Sigmoid colon (tissue), 7 donors: ENCODE measurements around the gene TEX36. TPM values are rescaled to one million over a fixed set of nuclear protein-coding genes. Genes with fewer than 3 reads are reported as not detected.

Experiments used
- DNase-seq: peaks from one replicate; pipeline ENCODE4 v3.0.0-alpha.2; 2019
- H3K27ac ChIP-seq, 4 donors: fragments of 200-600 bp; sonication (generic); one replicate each; pipeline ENCODE4 v1.5.1; 2016 to 2019; ENCODE audit warnings: mild to moderate bottlenecking in 1 of 4
- H3K27me3 ChIP-seq, 3 donors: fragments of 200-600 bp; sonication (generic); one replicate each; pipeline ENCODE4 v1.5.1; 2019; ENCODE audit warnings: mild to moderate bottlenecking in 1 of 3
- H3K36me3 ChIP-seq, 4 donors: fragments of 200-600 bp; sonication (generic); one replicate each; pipeline ENCODE4 v1.5.1; 2016 to 2019
- H3K4me1 ChIP-seq, 4 donors: fragments of 200-600 bp; sonication (generic); one replicate each; pipeline ENCODE4 v1.5.1; 2017 to 2019
- H3K4me3 ChIP-seq, 4 donors: fragments of 200-600 bp; sonication (generic); one replicate each; pipeline ENCODE4 v1.5.1; 2017 to 2019; ENCODE audit warnings: mild to moderate bottlenecking in 2 of 4, moderate library complexity in 1 of 4
- H3K9me3 ChIP-seq, 4 donors: fragments of 200-600 bp in 3 of 4; sonication (generic) in 3 of 4; one replicate each; pipeline versions ENCODE4 v1.5.1 to v1.6.1; 2013 to 2019
- CTCF ChIP-seq, 4 experiments: fragments of 450-650 bp in 3 of 4; fragments of 200-600 bp in 1 of 4; IDR thresholded peaks; one replicate each; pipeline ENCODE4 v1.5.1; 2016 to 2019; ENCODE audit warnings: antibody characterized with exemption in 4 of 4, mild to moderate bottlenecking in 3 of 4, moderate library complexity in 2 of 4
- EP300 ChIP-seq, 4 donors: sonication (generic); formaldehyde crosslinking; IDR thresholded peaks; one replicate each; pipeline ENCODE4 v1.6.1; 2017; ENCODE audit warnings: antibody characterized with exemption in 4 of 4
- POLR2A ChIP-seq, 2 donors: fragments of 450-650 bp; IDR thresholded peaks; one replicate each; pipeline ENCODE4 v1.6.1; 2016; ENCODE audit warnings: antibody characterized with exemption in 2 of 2, mild to moderate bottlenecking in 2 of 2, moderate library complexity in 2 of 2
- POLR2AphosphoS5 ChIP-seq, 4 donors: sonication (generic); formaldehyde crosslinking; IDR thresholded peaks; one replicate each; pipeline ENCODE4 v1.6.1; 2017; ENCODE audit warnings: antibody characterized with exemption in 4 of 4
- WGBS, 2 donors: extraction: QIAGEN DNeasy Blood & Tissue Kit; methylation state at CpG; one replicate each; pipeline ENCODE4 v1.1.7; 2013; 5-methylcytosine and 5-hydroxymethylcytosine counted together
- intact Hi-C: fragments of 100-400 bp; cut with DNase I; formaldehyde crosslinking; loops from one replicate; pipeline ENCODE4 v1.15.1; 2023
- polyA plus RNA-seq, 3 donors: library from polyadenylated mRNA; stranded (reverse); fragments of 200-250 nt; gene quantifications; one replicate each; pipeline ENCODE4 v1.2.3, GENCODE V29; 2013
- total RNA-seq, 4 donors: library from RNA; depleted of rRNA; stranded (reverse); fragments of >200 nt; gene quantifications; one replicate each; pipeline ENCODE4 v1.1.0, GENCODE V29; 2016
- donor health status: healthy with polysubstance abuse.
- donor health status: Bipolar disorder and iron deficiency.
- donor health status: healthy.

The TEX36 gene
- total and polyA plus RNA-seq, 7 donors, result not detected

GRCh38 chr10:125637496-125637895 lies 45.5 kb downstream of the TEX36 start:
- DNase-seq, result no peak
- H3K27me3 ChIP-seq, result no peaks in the 10 kb centered on the region
- no peaks in the 10 kb centered on the region for H3K9me3 ChIP-seq
- H3K36me3 ChIP-seq, result no peaks in the 10 kb centered on the region
- intact Hi-C loops, result no loop called here
- TF ChIP-seq POLR2AphosphoS5 (IDR thresholded peaks at IDR 0.05) (no peak), CTCF (IDR thresholded peaks at IDR 0.05) (no peak), POLR2A (IDR thresholded peaks at IDR 0.05) (no peak), EP300 (IDR thresholded peaks at IDR 0.05) (no peak)
- H3K4me3 ChIP-seq, result no peak overlapping the region
- 77 to 88% methylated on average over 6 of the region's 6 CpGs for WGBS, 2 donors
- no peak overlapping the region for H3K27ac ChIP-seq
- H3K4me1 ChIP-seq, result no peaks in the 10 kb centered on the region

GRCh38 chr10:125634606-125635005 lies 48.4 kb downstream of the TEX36 start:
- H3K4me1 ChIP-seq, result no peaks in the 10 kb centered on the region
- H3K9me3 ChIP-seq, result no peaks in the 10 kb centered on the region
- WGBS, 2 donors, result 93 to 95% methylated on average over 5 of the region's 5 CpGs
- no peak for DNase-seq
- H3K4me3 ChIP-seq, result no peak overlapping the region
- H3K36me3 ChIP-seq, result no peaks in the 10 kb centered on the region
- H3K27ac ChIP-seq, result no peak overlapping the region
- intact Hi-C loops, result no loop called here
- H3K27me3 ChIP-seq, result no peaks in the 10 kb centered on the region
- TF ChIP-seq POLR2AphosphoS5 (IDR thresholded peaks at IDR 0.05) (no peak), CTCF (IDR thresholded peaks at IDR 0.05) (no peak), POLR2A (IDR thresholded peaks at IDR 0.05) (no peak), EP300 (IDR thresholded peaks at IDR 0.05) (no peak)

GRCh38 chr10:125633517-125633999 lies 49.4 kb downstream of the TEX36 start:
- no peaks in the 10 kb centered on the region for H3K9me3 ChIP-seq
- DNase-seq, result no peak
- intact Hi-C loops, result no loop called here
- no peaks in the 10 kb centered on the region for H3K27me3 ChIP-seq
- H3K4me3 ChIP-seq, result no peak overlapping the region
- TF ChIP-seq EP300 (IDR thresholded peaks at IDR 0.05) (no peak), POLR2AphosphoS5 (IDR thresholded peaks at IDR 0.05) (no peak), POLR2A (IDR thresholded peaks at IDR 0.05) (no peak), CTCF (IDR thresholded peaks at IDR 0.05) (no peak)
- H3K27ac ChIP-seq, result no peak overlapping the region
- WGBS, 2 donors, result 14 to 53% methylated on average over 13 of the region's 13 CpGs
- no peaks in the 10 kb centered on the region for H3K36me3 ChIP-seq
- H3K4me1 ChIP-seq, result no peaks in the 10 kb centered on the region

GRCh38 chr10:125631806-125632205 lies 51.2 kb downstream of the TEX36 start:
- Histone ChIP-seq H3K27me3 (no peaks in the 10 kb centered on the region), H3K36me3 (no peaks in the 10 kb centered on the region), H3K4me1 (no peaks in the 10 kb centered on the region), H3K27ac (no peak overlapping the region), H3K9me3 (no peaks in the 10 kb centered on the region), H3K4me3 (no peak overlapping the region)
- TF ChIP-seq POLR2A (IDR thresholded peaks at IDR 0.05) (no peak), CTCF (IDR thresholded peaks at IDR 0.05) (no peak), EP300 (IDR thresholded peaks at IDR 0.05) (no peak), POLR2AphosphoS5 (IDR thresholded peaks at IDR 0.05) (no peak)
- WGBS, 2 donors, result 83 to 84% methylated on average over 5 of the region's 5 CpGs
- DNase-seq, result no peak
- intact Hi-C loops, result no loop called here

- TF ChIP-seq POLR2AphosphoS5 (IDR thresholded peaks at IDR 0.05) (no peak), POLR2A (IDR thresholded peaks at IDR 0.05) (no peak), CTCF (IDR thresholded peaks at IDR 0.05) (peak in 1 of 4 experiments; percentile 16), EP300 (IDR thresholded peaks at IDR 0.05) (no peak)
- DNase-seq, result no peak
- Histone ChIP-seq H3K27ac (no peak overlapping the region), H3K9me3 (no peaks in the 10 kb centered on the region), H3K4me3 (no peak overlapping the region), H3K4me1 (no peaks in the 10 kb centered on the region), H3K27me3 (no peaks in the 10 kb centered on the region), H3K36me3 (no peaks in the 10 kb centered on the region)
- 45 to 73% methylated on average over 3 of the region's 3 CpGs for WGBS, 2 donors
- intact Hi-C loops, result no loop called here
These were observed 53.1 kb downstream of the TEX36 start for GRCh38 chr10:125629758-125630376.
